ENCODE data around the gene LYSMD3. TPM values are rescaled to one million over a fixed set of nuclear protein-coding genes. Genes with fewer than 3 reads are reported as not detected.

Gene LYSMD3
- total RNA-seq, 3 donors from 2014 or later (not counting 1 experiment from before 2014, with no cell fraction given), result 15.2 to 27.9 (median 19.5) TPM

DNA sequence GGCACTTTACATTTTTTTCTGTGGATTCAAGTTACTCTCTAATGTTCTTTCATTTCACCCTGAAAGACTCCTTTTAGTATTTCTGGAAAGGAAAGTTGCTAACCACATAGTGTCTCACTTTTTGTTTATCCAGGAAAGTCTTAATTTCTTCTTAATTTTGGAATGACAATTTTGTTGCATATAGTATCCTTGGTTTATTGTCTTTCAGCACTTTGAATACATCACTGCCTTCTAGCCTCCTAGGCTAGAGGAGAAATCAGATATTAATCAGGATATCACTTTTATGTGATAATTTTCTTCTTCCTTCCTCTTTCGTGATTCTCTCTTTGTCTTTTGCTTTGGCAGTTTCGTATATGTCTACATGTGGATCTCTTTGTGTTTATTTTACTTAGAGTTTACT lies 40.6 kb upstream of the LYSMD3 start:
- Histone ChIP-seq H3K4me3 (ENCODE audit: low read length) (no peak overlapping the region), H3K9me3 (ENCODE audit: control insufficient read depth, insufficient read depth, low read length) (no peaks in the 10 kb centered on the region), H3K27me3 (ENCODE audit: control insufficient read depth, insufficient read depth, low read length) (peaks cover 2% of the 10 kb centered on the region), H3K4me1 (ENCODE audit: control insufficient read depth, insufficient read depth, low read length) (no peaks in the 10 kb centered on the region), H3K36me3 (ENCODE audit: control insufficient read depth, insufficient read depth, low read length) (no peaks in the 10 kb centered on the region), H3K27ac (ENCODE audit: low read length) (no peak overlapping the region)
- no peaks in the 10 kb centered on the region for H3K4me1 Mint-ChIP-seq
- no peak overlapping the region for H3K4me3 Mint-ChIP-seq
- DNase-seq (no peak), ATAC-seq (no peak)
- intact Hi-C loops (cut with micrococcal nuclease), result no loop called here
- H3K27ac Mint-ChIP-seq, result no peak overlapping the region
- peaks cover 5 to 6% of the 10 kb centered on the region in 2 donors for H3K9me3 Mint-ChIP-seq
- TF ChIP-seq, protein P1, sequence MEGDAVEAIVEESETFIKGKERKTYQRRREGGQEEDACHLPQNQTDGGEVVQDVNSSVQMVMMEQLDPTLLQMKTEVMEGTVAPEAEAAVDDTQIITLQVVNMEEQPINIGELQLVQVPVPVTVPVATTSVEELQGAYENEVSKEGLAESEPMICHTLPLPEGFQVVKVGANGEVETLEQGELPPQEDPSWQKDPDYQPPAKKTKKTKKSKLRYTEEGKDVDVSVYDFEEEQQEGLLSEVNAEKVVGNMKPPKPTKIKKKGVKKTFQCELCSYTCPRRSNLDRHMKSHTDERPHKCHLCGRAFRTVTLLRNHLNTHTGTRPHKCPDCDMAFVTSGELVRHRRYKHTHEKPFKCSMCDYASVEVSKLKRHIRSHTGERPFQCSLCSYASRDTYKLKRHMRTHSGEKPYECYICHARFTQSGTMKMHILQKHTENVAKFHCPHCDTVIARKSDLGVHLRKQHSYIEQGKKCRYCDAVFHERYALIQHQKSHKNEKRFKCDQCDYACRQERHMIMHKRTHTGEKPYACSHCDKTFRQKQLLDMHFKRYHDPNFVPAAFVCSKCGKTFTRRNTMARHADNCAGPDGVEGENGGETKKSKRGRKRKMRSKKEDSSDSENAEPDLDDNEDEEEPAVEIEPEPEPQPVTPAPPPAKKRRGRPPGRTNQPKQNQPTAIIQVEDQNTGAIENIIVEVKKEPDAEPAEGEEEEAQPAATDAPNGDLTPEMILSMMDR (IDR thresholded peaks at IDR 0.05), result no peak
- H3K27me3 Mint-ChIP-seq (ENCODE audit: low read depth in 2 of 2), result peaks cover 20 to 49% of the 10 kb centered on the region in 2 donors
- WGBS (ENCODE audit: insufficient coverage), result no CpG with 5 or more reads among the region's 2 CpGs
- no peaks in the 10 kb centered on the region for H3K36me3 Mint-ChIP-seq

DNA sequence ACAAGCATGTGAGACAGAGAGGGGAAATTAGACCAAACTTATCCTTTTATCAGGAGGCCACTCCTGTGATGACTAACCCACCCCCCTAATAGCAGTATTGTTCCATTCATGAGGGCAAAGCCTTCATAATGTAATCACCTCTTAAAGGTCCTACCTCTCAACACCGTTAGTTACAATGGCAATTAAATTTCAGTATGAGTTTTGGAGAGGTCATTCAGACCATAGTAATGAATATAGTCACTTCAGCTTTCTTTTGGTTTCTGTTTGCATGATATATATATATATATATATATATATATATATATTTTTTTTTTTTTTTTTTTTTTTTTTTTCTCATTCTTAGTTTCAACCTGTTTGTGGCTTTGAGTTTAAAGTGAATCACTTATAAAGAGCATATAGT lies 39.7 kb upstream of the LYSMD3 start:
- H3K27me3 Mint-ChIP-seq (ENCODE audit: low read depth in 2 of 2), result peaks cover 22 to 51% of the 10 kb centered on the region in 2 donors
- H3K4me1 ChIP-seq (ENCODE audit: control insufficient read depth, insufficient read depth, low read length), result no peaks in the 10 kb centered on the region
- no peaks in the 10 kb centered on the region for H3K4me1 Mint-ChIP-seq
- intact Hi-C loops (cut with micrococcal nuclease), result no loop called here
- ATAC-seq (no peak), DNase-seq (no peak)
- no peaks in the 10 kb centered on the region for H3K36me3 Mint-ChIP-seq
- no peak overlapping the region for H3K4me3 ChIP-seq (ENCODE audit: low read length)
- no CpG with 5 or more reads among the region's 1 CpG for WGBS (ENCODE audit: insufficient coverage)
- H3K27ac Mint-ChIP-seq, result no peak overlapping the region
- no peak overlapping the region for H3K27ac ChIP-seq (ENCODE audit: low read length)
- no peaks in the 10 kb centered on the region for H3K9me3 ChIP-seq (ENCODE audit: control insufficient read depth, insufficient read depth, low read length)
- TF ChIP-seq, protein P1 (IDR thresholded peaks at IDR 0.05), result no peak
- H3K36me3 ChIP-seq (ENCODE audit: control insufficient read depth, insufficient read depth, low read length), result no peaks in the 10 kb centered on the region
- H3K27me3 ChIP-seq (ENCODE audit: control insufficient read depth, insufficient read depth, low read length), result peaks cover 2% of the 10 kb centered on the region
- no peak overlapping the region for H3K4me3 Mint-ChIP-seq
- H3K9me3 Mint-ChIP-seq, result peaks cover 4 to 5% of the 10 kb centered on the region in 2 donors

DNA sequence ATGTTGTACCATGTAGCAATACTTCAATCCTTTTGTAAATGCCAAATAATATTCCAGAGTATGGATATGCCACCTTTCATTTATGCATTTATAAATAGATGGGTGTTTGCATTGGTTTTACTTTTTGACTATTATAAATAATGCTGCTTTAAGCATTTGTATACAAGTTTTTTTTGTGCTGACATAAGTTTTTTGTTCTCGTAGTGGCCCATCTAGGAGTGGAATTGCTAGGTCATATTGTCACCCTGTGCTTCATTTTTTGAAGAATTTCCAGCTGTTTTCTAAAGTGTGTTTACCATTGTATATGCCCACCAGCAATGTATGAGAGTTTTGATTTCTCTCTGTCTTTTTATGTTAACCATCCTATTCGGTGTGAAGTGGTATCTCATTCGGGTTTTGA lies 36.1 kb upstream of the LYSMD3 start:
- H3K4me3 Mint-ChIP-seq, result no peak overlapping the region
- H3K27ac ChIP-seq (ENCODE audit: low read length), result no peak overlapping the region
- no peak overlapping the region for H3K27ac Mint-ChIP-seq
- no peaks in the 10 kb centered on the region for H3K9me3 ChIP-seq (ENCODE audit: control insufficient read depth, insufficient read depth, low read length)
- no peak overlapping the region for H3K4me3 ChIP-seq (ENCODE audit: low read length)
- peaks cover 6% of the 10 kb centered on the region for H3K27me3 ChIP-seq (ENCODE audit: control insufficient read depth, insufficient read depth, low read length)
- intact Hi-C loops (cut with micrococcal nuclease), result no loop called here
- no peaks in the 10 kb centered on the region for H3K4me1 ChIP-seq (ENCODE audit: control insufficient read depth, insufficient read depth, low read length)
- H3K36me3 ChIP-seq (ENCODE audit: control insufficient read depth, insufficient read depth, low read length), result no peaks in the 10 kb centered on the region
- DNase-seq (no peak), ATAC-seq (no peak)
- no peaks in the 10 kb centered on the region for H3K4me1 Mint-ChIP-seq
- H3K9me3 Mint-ChIP-seq, result peaks cover under 1 to 3% of the 10 kb centered on the region in 2 donors
- peaks cover 20 to 61% of the 10 kb centered on the region in 2 donors for H3K27me3 Mint-ChIP-seq (ENCODE audit: low read depth in 2 of 2)
- WGBS (ENCODE audit: insufficient coverage), result 92% methylated on average over 3 of the region's 3 CpGs
- TF ChIP-seq, protein P1 (IDR thresholded peaks at IDR 0.05), result no peak
- H3K36me3 Mint-ChIP-seq, result no peaks in the 10 kb centered on the region

DNA sequence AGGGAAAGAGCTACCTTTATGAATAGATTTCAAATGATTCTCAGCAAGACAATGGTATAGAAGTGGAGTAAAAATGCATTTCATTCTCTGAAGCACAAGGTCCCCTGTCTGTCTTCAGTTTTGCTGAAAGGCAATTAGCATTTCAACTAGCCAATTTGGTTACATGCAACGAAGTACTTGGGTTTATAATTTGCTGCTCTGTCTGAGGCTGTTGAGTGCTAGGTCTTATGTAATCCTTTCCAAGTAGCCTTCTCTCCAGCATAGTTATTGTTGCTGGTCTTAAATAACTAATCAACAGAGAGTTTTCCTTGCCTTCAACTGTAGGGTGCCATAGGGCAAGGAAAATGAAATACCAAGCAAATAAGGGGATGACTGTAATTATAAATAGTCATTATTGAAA lies 33.7 kb upstream of the LYSMD3 start:
- H3K27me3 ChIP-seq (ENCODE audit: control insufficient read depth, insufficient read depth, low read length), result peaks cover 15% of the 10 kb centered on the region
- H3K4me1 ChIP-seq (ENCODE audit: control insufficient read depth, insufficient read depth, low read length), result peaks cover 5% of the 10 kb centered on the region
- no peak for DNase-seq
- Mint-ChIP-seq H3K4me1 (peaks cover 0 to 12% of the 10 kb centered on the region in 2 donors), H3K27ac (no peak overlapping the region), H3K4me3 (no peak overlapping the region), H3K27me3 (ENCODE audit: low read depth in 2 of 2) (peaks cover 22 to 65% of the 10 kb centered on the region in 2 donors), H3K9me3 (no peaks in the 10 kb centered on the region), H3K36me3 (no peaks in the 10 kb centered on the region)
- intact Hi-C loops (cut with micrococcal nuclease), result no loop called here
- TF ChIP-seq, protein P1 (IDR thresholded peaks at IDR 0.05), result no peak
- 89% methylated on average over 1 of the region's 1 CpG for WGBS (ENCODE audit: insufficient coverage)
- no peaks in the 10 kb centered on the region for H3K9me3 ChIP-seq (ENCODE audit: control insufficient read depth, insufficient read depth, low read length)
- ATAC-seq, result no peak
- no peak overlapping the region for H3K27ac ChIP-seq (ENCODE audit: low read length)
- no peaks in the 10 kb centered on the region for H3K36me3 ChIP-seq (ENCODE audit: control insufficient read depth, insufficient read depth, low read length)
- no peak overlapping the region for H3K4me3 ChIP-seq (ENCODE audit: low read length)
